Amniotic stem cell (primary cell): ENCODE data around the gene RPH3AL.
A peak's percentile ranks its signal among the peaks of the same experiment; 100 is the strongest.

Experiments used
- DNase-seq: peaks from one replicate; lab custom pipeline; 2025; lab: John Stamatoyannopoulos, UW

The RPH3AL gene, protein sequence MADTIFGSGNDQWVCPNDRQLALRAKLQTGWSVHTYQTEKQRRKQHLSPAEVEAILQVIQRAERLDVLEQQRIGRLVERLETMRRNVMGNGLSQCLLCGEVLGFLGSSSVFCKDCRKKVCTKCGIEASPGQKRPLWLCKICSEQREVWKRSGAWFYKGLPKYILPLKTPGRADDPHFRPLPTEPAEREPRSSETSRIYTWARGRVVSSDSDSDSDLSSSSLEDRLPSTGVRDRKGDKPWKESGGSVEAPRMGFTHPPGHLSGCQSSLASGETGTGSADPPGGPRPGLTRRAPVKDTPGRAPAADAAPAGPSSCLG

DNA sequence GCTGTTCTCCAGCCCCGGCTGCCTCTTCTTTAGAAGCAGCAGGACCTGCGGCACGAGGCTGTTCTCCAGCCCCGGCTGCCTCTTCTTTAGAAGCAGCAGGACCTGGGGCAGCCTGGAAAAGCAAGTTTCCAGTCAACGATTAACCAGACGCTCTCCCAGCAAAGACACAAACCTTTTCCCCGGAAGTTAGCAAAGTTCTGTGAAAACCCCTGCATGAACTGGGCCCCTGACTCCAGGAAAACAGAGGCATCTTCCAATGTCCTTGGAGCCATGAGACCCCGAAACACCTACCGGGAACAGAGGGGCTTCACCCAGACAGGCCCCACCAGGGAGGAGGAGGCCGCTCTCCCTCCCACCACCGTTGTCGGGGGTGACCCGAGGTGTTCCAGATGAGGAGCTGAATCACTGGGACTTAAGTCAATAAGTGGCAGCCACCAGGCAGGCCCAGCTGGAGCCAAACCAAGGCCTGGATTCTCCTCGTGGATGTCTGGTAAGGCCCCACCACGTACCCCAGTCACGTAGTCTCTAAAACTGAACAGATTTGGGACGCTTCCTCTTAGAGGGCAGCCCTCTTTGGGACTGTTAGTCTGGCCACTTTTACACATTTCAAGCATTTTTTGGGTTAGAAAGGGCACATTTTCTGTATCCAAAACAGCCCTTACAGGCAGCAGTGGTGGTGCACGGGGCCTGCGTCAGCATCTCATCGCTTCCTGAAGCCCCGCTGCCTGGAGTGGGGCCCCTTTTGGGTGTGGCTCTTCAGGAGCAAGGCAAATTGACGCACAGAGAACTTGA, at the start of gene RPH3AL:
Gene RPH3AL, minus strand, starts transcription at position 387 of the 792 bp plus-strand sequence. CDS start 25,264 bp downstream, outside the sequence.
- no peak for DNase-seq

DNA sequence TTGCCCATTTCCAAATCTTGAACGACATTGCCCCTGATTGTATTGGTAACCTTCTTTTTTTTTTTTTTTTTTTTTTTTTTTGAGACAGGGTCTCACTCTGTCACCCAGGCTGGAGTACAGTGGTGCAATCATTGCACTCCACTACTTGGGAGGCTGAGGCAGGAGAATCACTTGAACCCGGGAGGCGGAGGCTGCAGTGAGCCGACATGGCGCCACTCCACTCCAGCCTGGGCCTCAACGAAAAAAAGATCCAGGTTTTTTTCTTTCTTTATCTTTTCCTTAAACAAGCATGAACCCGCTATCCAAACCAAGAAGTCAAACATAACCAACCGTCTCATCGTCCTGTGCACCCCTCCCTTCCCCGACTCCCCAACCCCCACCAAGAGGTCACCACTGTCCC, 47.6 kb upstream of the RPH3AL start:
- no peak for DNase-seq

DNA sequence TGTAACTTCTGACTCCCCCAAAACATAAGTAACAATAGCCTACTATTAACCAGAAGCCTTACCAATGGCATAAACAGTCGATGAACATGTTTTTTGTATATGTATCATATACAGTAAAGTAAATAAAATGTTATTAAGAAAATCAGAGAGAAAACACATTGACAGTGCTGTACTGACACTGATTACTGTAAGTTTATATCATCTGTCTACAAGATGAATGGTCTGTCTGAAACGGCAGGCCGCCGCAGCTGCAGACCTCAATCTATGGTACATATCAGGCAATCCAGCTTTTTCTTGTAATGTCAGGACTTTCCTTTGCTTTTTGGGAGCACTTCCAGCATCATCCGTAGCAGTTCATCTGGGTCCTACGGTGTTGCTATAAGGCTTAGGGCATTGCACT, 44.2 kb upstream of the RPH3AL start:
- no peak for DNase-seq

DNA sequence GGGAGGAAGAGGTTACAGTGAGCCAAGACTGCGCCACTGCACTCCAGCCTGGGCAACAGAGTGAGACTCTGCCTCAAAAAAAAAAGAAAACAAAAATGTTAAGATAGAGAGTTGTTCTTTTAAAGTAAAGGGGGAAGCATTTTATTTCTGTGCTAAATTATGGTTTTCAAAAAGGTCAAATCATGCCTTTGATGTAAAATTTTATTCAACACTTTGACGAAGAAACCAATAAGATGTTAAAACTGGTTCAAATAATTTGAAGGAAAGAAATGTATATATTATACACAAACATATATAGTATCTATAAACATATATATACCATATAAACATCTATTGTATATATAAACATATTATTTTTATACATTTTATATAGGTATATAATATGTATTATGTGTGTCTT, 43.4 kb upstream of the RPH3AL start:
- no peak for DNase-seq

DNA sequence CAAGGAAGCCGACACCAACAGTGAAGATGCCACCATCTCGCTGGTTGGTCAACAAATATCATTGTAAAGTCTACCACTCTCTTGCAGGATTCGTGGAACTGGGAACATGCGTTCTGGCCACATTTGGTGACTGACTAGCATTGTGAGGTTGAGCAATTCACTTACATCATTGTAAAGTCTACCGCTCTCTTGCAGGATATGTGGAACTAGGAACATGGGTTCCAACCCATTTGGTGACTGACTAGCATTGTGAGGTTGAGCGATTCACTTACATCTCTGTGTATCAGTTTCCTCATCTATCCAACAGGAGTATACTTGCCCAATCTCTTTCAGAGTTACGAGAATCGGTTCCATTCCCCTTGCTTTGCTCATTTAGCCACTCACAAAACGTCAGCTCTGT, 42.6 kb upstream of the RPH3AL start:
- no peak for DNase-seq

DNA sequence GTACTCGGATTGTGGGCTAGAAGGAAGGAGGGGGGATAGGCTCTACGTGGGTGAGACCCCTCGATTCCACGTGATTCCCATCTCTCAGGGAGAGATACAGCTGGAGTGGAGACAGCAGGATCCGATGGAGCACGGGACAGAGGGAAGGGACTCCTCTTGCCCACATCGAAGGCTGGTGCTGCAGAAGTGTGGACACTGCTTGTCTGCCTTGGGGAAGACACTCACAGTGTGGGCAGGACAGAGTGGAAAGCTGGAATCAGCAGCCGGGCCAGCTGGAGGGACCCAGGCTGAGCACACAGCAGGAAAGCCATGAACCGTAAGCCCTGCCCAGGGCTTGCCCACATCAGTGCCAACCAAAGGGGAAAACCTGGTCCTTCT, 42.1 kb upstream of the RPH3AL start:
- DNase-seq: no peak

DNA sequence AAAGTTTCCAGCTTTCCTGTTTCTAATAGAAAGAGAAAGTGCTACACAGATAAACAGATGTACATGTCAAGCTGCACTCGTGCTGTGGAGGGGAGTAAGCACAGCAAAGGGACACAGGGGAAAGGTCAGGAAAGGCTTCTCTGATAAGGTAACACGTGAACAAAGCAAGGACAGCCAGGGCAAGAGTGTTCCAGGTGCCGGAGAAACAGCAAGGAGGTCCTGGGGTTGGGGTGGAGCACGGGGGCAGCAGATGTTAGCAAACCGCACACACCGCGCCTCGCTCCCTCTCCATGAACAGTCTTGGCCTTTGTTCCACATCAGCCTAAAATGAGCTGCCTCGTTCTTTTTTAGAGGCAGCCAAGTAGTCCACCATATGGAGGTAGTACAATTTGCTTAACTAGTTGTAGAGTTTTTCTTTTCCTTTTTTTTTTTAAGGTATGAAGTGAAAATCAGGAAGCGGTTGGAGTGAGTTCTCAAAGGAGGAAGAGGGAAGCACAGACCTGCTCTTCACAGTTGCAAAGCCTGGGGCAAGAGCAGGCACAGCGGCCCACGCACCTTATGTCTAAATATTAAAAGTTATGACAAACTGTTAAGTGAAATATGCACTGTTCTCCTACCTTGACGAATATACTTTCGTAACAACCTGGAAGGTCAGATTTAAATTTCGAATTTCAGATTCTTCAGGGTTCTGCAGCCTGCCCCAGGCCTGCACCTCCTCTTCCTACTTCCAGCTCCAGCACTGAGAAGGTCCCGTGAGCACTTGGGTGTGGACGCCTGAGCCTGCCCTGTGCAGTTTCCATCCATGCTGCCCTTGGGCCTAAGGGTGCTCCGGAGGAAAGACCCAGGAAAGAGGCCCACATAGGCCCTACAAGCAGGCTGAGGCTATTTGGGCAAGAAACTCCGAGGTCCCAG, 41.5 kb upstream of the RPH3AL start:
- DNase-seq: no peak

DNA sequence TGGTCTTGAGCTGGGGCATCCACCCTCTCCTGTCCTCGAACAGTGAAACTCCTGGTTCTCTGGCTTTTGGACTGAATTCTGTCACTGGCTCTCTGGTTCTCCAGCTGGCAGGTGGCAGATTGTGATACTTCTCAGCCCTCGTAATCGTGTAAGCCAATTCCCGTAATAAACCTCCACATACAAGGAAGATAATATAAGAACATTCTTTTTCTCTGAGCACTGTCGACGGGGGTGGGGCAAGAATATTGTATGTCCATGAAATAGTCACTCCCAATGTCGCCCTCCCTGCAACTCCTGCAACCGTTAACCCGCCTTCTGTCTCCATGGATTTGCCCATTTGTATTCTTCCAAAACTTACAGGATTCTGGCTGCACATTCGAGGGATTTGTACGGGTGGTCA, 39.2 kb upstream of the RPH3AL start:
- no peak for DNase-seq

DNA sequence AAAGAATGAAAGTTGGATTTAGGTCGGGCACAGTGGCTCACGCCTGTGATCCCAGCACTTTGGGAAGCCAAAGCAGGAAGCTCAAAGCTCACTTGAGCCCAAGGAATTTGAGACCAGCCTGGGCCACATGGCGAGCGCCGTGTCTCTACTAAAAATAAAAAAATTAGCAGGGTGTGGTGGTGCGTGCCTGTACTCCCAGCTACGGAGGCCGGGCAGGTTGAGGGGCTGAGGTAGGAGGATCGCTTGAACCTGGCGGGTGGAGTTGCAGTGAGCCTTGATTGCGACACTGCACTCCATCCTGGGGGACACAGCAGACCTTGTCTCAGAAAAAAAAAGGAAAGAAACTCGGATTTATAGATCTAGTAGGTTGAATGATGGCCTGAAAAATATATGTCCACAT, 37.4 kb upstream of the RPH3AL start:
- no peak for DNase-seq

DNA sequence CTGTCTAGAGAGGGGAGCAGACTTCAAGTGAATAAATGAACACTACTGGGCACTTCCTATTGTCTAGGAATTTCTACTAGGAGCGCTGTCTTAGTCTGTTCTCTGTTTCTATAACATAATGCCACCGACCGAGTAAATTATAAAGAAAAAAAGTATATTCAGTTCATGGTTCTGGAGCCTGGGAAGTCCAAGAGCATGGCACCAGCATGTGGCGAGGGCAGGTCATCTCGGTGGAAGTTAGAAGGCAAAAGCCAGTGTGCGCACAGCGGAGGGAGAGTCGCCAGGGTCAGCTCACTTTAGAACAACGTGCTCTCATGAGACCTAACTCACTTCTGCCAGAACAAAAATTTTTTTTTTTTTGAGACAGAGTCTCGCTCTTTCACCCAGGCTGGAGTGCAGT, 35.5 kb upstream of the RPH3AL start:
- DNase-seq: no peak

DNA sequence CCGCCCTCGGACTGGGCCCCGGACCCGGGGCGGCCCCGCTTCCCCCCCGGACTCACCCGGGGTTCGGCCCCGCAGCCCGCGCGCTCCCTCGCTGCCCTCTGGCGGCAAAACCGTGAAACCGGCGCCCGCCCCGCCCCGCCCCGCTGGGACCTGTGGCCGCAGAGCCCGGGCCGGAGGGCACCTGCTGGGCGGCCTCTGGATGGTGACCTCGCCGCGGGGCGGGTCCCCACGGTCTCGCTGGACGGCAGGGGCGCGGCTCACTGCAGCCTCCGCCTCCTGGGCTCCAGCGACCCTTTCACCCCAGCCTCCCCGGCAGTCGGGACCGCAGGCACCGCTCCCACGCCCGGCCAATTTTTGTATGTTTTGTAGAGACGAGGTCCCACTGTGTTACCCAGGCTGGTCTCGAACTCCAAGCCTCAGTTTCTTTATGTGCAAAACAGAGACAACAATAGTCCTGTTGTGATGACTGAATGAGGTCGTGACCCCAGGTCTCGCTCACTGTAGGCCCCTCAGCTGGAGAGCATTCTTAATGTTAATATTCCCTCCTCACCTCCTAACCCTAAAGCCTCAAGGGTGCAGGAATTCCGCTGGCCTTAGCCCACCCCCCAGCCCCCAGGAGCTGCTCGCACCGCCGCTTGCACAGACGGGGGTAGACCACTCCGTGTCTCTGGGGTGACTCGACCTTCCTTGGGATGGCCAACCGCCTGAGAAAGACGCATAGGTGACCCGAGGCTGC, 33.7 kb upstream of the RPH3AL start:
- DNase-seq: no peak

DNA sequence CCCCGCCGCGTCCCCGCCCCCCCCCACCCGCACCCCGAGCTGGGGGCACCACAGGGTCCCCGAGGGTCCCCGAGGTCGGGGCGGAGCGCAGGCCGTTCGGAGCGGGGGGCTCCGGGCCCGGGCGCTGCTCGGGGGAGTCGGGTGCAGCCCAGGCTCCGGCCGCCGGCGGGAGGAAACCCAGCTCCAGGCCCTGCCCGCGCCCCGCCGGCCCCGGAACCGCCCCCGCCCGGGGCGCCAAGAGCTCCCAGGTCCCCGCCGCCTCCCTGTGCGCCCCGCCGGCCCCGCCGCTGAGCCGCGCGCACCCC, 33.2 kb upstream of the RPH3AL start:
- DNase-seq: no peak

DNA sequence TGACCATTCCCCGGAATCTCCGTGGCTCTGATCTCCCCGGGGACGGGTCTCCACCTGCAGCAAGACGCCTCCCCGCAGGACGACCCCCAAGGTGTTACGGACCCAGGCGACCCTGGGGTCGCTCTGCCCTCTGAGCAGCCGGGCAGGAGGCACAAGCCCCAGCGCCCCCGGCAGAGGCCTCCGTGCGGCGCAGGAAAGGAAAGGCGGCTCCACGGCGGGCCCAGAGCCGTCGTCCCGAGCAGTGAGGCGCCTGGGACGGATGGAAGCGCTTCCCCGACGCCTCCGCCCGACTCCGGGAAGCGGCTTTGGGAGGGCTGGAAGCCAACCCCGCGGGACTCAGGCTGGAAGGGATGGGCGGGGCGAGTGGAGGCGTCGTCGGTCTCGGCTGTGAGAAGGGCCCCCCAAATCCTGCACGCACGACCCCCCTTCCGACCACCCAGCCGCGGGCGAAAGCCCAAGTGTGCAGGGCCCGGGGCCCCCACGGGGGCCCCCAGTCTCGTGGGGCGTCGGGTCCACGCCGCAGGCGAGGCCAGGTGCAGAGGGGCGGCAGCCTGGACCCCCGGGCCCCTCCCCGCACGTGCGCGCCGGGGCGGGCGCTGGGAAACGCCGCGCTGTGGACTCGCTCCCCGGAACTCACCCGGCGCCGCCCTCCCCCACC, 32.7 kb upstream of the RPH3AL start:
- DNase-seq: no peak

DNA sequence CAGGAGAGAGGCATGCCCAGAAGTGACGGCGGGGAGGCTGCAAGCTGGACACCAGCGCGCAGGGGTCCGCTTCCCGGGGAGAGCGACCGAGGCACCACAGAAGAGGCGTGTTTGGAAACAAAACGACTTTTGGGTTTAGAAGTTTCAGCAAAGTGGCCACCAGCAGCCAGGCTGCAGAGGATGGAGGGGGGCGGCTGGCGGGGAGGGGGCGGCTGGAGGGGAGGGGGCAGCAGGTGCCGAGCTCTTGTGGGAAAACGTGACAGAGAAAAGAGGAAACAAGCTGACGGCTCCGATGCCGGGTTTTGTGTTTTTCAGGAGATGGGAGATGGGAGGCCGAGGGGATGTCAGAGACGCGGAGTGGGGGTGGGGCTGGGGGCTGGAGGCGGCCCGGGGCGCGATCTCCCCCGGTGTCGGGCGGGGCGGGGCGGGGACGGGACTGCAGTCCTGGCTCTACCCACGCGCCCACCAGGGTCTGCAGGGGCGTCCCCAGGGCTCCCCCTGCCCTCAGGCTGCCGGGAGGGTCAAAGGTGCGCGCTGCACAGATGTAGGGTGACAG, 32.1 kb upstream of the RPH3AL start:
- DNase-seq: no peak

DNA sequence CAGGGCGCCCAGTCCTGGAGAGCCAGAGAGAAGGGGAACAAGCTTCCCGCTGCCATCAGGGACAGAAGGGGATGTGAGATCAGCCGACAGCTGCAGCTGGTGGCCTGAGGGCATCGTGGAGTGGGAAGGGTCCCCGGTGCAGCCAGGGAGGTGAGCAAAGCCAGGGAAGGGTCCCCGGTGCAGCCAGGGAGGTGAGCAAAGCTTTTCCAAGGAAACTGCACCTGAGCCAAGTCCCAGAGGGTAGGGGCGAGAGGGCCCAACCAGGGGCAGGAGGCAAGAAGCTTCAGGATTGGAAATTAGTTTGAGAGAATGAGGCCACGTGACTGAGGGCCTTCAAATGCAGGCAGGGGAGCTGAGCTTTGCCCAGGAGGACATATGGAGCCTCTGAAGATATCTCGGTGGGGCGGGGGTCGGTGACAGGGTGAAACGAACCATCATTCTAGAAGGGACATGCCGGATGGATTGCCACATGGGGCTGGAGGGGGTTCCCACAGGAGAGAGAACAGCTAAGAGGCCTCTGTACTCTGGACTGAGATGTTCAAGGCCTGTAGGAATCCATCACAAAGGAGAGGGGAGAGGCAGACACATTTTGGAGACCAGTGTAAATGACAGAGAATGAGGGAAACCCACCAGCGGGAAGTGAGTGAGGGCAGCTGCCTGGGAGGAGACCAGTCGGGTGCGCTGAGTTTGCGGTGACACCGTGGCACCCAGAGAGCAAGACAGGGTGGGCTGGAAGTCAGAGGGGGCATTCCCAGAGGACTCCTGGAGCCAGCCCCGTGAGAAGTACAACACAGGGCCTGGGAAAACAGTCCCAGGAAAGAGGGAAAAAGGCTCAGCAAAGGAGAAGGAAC, 31.4 kb upstream of the RPH3AL start:
- DNase-seq: no peak

DNA sequence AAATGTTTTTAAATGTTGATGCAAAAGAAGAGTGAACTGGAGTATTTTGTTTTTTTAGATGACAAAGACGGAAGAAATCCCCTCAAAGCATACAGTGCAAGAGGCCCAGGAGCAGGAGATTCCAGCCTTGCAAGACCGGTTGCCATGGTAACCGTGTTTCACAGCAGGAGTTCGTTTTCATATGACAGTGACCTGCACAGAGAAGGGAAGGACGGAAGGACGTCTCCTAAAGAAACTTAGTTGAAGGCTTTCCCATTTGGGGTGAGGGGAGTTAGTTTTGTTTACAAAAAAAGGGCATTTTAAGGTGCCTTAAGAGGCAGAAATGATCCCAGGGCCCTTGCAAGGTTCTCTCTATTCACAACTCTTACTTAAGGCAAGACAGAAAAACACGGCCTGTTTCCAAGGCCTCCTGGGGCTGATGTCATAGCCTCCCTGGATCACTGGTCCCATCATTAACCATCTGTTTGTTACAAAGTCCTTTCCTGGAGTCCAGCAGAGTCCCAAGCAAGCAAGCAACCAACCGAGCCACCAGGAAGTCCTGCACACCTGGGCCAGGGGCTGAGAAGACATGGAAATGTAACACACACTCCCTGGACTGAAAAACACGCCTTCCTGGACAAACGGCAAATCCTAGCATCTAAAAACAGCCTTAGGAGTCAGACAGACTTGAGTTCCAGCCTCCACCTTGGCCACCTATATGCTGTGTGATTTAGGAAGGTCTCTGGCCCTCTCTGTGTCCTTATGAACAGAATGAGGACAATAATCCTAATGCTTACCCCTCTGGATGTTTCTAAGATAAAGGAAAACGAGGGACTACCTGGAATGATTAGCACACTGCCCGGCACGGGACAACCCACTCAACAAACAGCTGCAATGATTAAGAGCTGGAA, 30.3 kb upstream of the RPH3AL start:
- peak; percentile 63 for DNase-seq

DNA sequence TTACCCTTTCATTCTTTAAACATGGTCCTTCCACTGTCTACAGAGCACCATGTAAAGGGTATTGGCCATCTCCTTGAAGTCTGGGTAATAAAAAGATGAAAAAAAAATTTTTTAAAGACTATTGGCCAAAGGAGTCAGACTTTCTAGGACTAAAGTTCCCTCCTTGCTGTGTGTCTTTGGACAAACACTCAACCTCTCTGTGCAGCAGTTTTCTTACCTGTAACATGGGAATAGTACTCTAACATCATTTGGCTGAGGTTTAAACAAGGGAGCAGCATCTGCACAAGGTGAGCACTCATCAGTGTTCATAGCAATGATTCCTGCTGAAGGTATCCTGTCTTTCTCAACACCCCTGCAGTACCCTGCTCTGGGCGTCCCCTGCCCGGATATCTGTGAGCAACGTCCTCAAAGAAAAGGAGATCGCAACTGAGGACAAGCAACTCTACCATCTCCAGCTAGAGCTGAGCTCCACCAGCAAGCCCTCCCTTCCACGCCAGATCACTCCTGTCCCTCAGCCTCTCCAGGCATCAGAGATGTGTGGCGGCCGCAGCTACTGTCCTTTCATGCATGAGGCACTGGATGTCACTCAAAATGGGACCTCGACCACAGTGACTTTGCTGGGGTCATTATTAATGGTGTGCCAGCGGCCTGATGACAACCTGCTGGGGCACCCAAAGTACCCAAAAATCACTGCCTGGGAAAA, 29.5 kb upstream of the RPH3AL start:
- DNase-seq: no peak

DNA sequence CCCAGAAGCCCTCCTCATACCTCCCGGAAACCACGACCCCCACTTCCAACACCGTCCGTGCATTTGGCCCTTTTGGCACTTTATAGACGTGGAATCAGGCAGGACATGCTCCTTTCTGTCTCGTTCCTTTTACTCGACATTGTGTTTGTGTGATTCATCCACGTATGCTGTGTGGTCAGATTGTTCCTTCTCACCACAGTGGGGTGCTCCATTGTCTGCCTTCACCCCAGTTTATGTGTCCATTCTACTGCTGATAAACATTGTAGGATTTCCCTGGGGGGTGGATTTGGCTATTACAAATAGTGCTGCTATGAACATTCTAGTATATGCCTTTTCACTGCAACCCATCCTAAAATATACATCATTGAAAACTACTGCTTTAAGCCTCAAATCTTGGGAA, 28.9 kb upstream of the RPH3AL start:
- DNase-seq: no peak
